GM18520 (cell line): ENCODE measurements around the gene COPZ1.
"Not testable (repeated sequence)": the region's sequence is repeated elsewhere in the genome, so short reads cannot be mapped to it uniquely, and the experiment has no call there.

Experiments used
- ATAC-seq: cut with Tn5 transposase; IDR thresholded peaks from one replicate; pipeline ENCODE4 v1.9.1; 2021; ENCODE audit not compliant: unreplicated experiment

The COPZ1 gene

DNA sequence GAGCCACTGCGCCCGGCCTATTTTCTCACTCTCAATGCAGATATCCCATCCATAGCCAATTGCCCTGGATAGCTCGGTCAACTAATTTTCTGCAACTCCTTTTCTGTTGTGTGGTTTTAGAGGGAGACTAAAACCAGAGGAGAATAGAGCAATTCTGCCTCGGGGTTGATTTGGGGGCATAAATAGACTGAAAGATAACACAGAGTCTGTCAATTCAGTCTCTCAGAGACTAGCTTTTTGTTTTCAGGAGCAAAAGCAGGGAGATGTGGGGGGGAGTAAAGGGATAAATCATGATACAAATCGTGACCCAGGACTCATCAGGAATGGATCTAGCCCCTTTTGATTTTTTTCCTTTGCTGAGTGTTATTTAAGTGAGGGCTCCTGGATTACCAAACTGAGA lies 6.5 kb downstream of the COPZ1 start:
- ATAC-seq: no peak

DNA sequence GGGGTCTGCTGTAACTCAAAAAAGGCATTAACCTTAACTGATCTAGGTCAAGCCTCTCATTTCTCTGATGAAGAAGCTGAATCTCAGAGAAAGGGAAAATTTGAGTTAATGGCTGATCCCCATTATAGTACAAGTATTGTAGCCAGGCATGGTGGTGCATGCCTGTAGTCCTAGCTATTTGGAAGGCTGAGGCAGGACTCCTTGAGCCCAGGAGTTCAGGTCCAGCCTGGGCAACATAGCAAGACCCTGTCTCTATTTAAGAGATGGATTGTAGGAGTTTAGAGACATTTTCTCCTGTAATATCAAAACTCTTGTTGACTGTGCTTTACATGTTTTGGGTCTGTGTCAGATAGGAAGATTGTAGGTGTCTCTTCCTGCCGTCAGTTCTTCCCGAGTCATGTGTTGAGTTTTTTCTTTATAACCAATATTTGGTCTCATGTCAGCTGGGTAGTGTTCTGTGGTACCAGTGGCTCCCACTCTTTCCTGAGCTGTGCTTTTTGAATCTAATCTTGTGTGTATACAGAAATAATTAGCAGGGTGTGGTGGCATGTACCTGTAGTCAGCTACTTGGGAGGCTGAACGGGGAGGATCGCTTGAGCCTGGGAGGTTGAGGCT lies 8.6 kb downstream of the COPZ1 start:
- no peak for ATAC-seq

GRCh38 chr12:54337280-54337842 lies 12.4 kb downstream of the COPZ1 start:
- ATAC-seq: no peak

DNA sequence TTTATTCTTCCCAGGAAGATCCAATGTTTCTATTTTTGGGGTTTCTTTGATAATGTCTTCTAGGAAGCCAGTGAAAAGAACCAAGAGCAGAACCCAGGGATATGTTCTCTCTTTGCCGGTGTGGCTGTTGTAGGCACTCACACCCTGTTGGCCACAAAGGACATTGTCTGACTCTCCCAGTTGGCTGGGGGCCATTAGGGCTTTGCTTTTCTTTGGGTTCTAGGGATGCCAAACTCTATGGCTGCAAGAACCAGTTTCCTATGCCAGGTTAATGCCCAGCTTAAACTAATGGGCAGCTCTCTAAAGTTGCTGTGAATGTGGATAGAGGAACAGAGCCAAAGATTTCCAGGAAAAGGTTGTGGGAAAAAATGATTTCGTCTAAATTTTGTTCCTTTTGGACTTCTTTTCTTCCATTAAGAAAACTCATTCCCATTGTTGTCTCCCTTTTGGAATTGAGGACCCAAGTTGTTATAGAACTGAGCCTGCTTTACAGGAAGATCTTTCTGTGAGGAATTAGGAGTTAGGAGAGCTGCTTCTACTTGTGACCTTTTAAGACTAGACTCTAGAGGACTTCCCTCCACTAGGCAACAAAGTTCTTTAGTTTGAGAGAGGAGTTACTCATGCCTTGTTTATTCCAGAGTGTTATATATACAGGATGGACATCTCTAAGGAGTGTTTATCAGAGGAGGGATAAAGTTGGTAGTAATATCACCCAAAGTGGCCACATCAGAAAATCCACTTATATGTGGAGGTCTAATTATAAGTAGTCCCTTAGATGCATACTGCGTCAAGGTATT lies 13.1 kb downstream of the COPZ1 start:
- no peak for ATAC-seq

GRCh38 chr12:54338698-54339296 lies 13.9 kb downstream of the COPZ1 start:
- no peak for ATAC-seq

GRCh38 chr12:54340846-54341245 lies 15.9 kb downstream of the COPZ1 start:
- no peak for ATAC-seq

GRCh38 chr12:54341378-54342300 lies 16.7 kb downstream of the COPZ1 start:
- ATAC-seq: no peak

DNA sequence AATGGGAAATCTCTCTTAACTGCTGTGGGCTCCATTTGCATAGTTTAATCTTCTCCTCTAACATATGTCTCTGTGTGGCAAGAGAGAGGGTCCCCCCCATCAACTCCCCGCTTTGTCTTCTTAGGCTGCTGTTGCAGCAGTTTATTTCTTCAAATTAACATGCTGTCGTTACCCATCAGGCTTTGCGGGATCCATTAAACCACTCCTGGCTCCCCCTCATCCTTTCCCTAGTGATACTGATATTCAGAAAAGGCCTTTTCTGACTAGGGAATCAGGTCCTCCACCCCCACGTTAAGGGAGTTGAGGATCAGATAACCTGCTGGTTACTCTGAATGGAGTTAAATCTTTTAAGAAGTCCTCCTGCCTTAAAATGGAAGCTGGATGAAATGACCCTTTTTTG lies 24.1 kb downstream of the COPZ1 start:
- ATAC-seq: no peak

- ATAC-seq: no peak
Measured at GRCh38 chr12:54349679-54350078, 24.7 kb downstream of the COPZ1 start.

- ATAC-seq: no peak
Measured at GRCh38 chr12:54350743-54351142, 25.8 kb downstream of the COPZ1 start.

- no peak for ATAC-seq
Measured at GRCh38 chr12:54351341-54351740, 26.4 kb downstream of the COPZ1 start.

DNA sequence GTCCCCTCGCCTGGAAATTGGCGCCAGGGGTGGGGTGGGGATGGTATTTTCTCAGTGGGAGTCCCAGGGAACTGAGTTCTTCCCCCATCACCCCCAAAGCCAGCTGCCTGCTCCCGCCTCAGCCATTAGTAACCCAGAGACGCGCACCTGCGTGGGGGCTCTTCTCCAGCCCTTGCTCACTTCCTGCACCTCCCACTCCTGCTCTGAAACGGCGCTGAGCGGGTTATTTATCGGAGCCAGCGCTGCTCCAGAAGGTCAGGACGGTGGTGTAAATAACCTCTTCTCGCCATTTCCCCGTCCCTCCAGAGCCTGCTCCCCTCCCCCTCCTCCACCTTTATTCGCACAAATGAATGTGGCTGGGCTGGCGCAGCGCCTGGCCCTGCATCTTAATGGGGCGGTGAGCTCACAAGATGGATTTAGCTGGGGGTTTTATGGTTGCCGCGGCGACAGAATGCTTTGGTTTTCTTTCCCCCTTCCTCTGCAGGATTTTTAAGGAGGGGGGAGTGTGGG lies 27.1 kb downstream of the COPZ1 start:
- no peak for ATAC-seq

- ATAC-seq: no peak
Measured at GRCh38 chr12:54352891-54353874, 28.3 kb downstream of the COPZ1 start.

- not testable (repeated sequence) for ATAC-seq
Measured at GRCh38 chr12:54354271-54354670, 29.3 kb downstream of the COPZ1 start.

- ATAC-seq: no peak
Measured at GRCh38 chr12:54355104-54355815, 30.3 kb downstream of the COPZ1 start.

GRCh38 chr12:54356228-54356627 lies 31.3 kb downstream of the COPZ1 start:
- no peak for ATAC-seq

GRCh38 chr12:54356951-54357356 lies 32.0 kb downstream of the COPZ1 start:
- no peak for ATAC-seq

DNA sequence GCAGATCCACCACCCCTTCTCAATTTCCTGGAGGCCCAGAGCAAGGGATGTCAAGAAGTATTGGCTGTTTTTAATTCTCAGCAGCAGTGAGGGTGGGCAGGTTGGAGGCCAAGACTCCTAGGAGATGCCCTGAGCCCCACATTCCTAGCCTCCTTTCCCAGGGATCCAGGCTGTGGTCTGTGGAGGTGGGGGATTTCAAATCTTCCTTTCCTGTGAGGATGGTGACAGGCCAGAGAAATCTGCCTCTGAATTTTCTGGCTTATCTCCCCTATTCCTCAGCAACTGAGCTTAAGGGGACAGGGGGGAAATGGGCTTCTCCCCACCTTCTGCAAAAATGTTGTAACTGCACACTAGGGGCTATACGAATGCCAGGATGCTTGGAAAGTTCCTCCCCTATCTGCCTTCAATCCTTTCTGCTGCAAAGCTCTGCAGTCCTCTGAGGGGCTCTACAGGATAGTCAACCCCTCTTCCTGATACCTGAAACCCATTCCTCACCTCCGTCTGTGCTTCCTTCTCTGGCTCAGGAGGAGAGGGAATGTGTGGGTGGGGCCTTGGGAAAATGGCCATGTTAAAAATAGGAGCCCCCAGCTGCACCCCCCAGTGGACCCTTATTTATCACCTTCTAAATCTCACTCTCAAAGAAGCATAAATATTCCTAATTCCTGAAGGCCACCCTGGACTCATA lies 32.7 kb downstream of the COPZ1 start:
- ATAC-seq: no peak
